ENCODE results near the gene CRTC1.

DNA sequence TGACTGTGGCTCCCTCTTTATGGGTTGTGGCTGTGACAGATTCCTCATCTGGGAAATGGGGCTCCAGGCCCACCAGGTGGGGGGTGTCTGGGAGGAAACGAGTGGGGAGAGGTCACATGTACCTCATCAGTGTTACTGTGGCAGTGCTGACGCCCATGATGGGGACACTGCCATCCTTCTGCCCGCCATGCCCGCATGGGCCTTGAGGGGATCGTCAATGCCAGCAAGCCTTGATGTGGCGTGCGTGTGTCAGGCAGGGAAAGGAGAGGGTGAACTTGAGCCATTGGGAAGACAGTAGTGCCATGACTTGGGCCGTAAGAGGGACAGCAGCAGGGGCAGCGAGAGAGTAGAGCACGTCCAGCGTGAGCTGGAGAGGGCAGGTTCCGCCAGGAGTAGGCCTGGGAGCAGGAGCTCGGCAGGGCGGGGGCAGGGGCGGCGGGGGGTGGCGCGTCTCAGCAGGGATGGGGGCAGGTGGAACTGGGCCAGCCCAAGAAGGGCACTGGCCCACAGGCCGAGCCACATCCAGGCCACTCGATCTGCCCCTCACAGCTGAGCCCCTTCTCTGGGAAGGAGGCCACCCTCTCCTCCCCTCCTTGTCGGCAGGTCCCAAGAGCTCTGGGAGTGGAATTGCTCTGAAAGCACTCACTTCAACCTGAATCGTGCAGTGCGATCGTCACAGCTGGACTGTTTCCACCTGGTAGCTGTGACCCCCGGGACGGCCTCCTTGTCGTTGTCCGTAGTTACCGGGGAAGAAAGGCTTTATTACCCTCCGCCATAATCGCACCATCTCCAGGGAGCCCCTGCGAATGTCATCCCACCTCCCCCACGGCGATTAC lies 36.7 kb upstream of the CRTC1 start:
- TF ChIP-seq, protein P1, sequence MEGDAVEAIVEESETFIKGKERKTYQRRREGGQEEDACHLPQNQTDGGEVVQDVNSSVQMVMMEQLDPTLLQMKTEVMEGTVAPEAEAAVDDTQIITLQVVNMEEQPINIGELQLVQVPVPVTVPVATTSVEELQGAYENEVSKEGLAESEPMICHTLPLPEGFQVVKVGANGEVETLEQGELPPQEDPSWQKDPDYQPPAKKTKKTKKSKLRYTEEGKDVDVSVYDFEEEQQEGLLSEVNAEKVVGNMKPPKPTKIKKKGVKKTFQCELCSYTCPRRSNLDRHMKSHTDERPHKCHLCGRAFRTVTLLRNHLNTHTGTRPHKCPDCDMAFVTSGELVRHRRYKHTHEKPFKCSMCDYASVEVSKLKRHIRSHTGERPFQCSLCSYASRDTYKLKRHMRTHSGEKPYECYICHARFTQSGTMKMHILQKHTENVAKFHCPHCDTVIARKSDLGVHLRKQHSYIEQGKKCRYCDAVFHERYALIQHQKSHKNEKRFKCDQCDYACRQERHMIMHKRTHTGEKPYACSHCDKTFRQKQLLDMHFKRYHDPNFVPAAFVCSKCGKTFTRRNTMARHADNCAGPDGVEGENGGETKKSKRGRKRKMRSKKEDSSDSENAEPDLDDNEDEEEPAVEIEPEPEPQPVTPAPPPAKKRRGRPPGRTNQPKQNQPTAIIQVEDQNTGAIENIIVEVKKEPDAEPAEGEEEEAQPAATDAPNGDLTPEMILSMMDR (IDR thresholded peaks at IDR 0.05; ENCODE audit: low read depth, low read length, poor library complexity, severe bottlenecking), result no peak
- no peak for TF ChIP-seq EZH2phosphoT487 (IDR thresholded peaks at IDR 0.05; ENCODE audit: borderline replicate concordance, low read length)

All from DOHH2 (cell line).